GM21390 (cell line): ENCODE results near the gene DAPL1.

Experiments used
- ATAC-seq: cut with Tn5 transposase; IDR thresholded peaks from one replicate; pipeline ENCODE4 v1.9.1; 2021; ENCODE audit not compliant: unreplicated experiment

The DAPL1 gene

GRCh38 chr2:158795195-158795924 lies at the start of gene DAPL1:
TSS of gene DAPL1 (plus strand) at chr2:158795317. CDS start at chr2:158795373, 56 bp downstream.
- no peak for ATAC-seq

- ATAC-seq, result no peak
Observed at GRCh38 chr2:158745866-158746382, 49.2 kb upstream of the DAPL1 start.

GRCh38 chr2:158746488-158746887 lies 48.6 kb upstream of the DAPL1 start:
- ATAC-seq, result no peak

- ATAC-seq, result no peak
Observed at GRCh38 chr2:158747281-158747680, 47.8 kb upstream of the DAPL1 start.

- ATAC-seq, result no peak
Observed at GRCh38 chr2:158748926-158749590, 46.1 kb upstream of the DAPL1 start.

GRCh38 chr2:158750458-158751125 lies 44.5 kb upstream of the DAPL1 start:
- no peak for ATAC-seq

- peak; percentile 88 for ATAC-seq
Observed at GRCh38 chr2:158753641-158754611, 41.2 kb upstream of the DAPL1 start.

GRCh38 chr2:158755310-158756087 lies 39.6 kb upstream of the DAPL1 start:
- no peak for ATAC-seq

- no peak for ATAC-seq
Observed at GRCh38 chr2:158756331-158756730, 38.8 kb upstream of the DAPL1 start.

- ATAC-seq, result no peak
Observed at GRCh38 chr2:158756976-158757375, 38.1 kb upstream of the DAPL1 start.

- ATAC-seq, result no peak
Observed at GRCh38 chr2:158760887-158761286, 34.2 kb upstream of the DAPL1 start.

GRCh38 chr2:158761621-158762020 lies 33.5 kb upstream of the DAPL1 start:
- ATAC-seq, result no peak

- no peak for ATAC-seq
Observed at GRCh38 chr2:158762336-158762735, 32.8 kb upstream of the DAPL1 start.

- no peak for ATAC-seq
Observed at GRCh38 chr2:158766524-158766923, 28.6 kb upstream of the DAPL1 start.

- ATAC-seq, result no peak
Observed at GRCh38 chr2:158772306-158773078, 22.6 kb upstream of the DAPL1 start.

- no peak for ATAC-seq
Observed at GRCh38 chr2:158773121-158773520, 22.0 kb upstream of the DAPL1 start.

GRCh38 chr2:158774681-158775080 lies 20.4 kb upstream of the DAPL1 start:
- ATAC-seq, result no peak

- ATAC-seq, result no peak
Observed at GRCh38 chr2:158775273-158776027, 19.7 kb upstream of the DAPL1 start.
